GM19025 (cell line): ENCODE measurements around the gene WDR70.
"Not testable (repeated sequence)": the region's sequence is repeated elsewhere in the genome, so short reads cannot be mapped to it uniquely, and the experiment has no call there.

Experiments used
- ATAC-seq: cut with Tn5 transposase; IDR thresholded peaks from one replicate; pipeline ENCODE4 v1.9.1; 2021; ENCODE audit warnings: mild to moderate bottlenecking, low read depth, moderate library complexity; ENCODE audit not compliant: unreplicated experiment

Gene WDR70

DNA sequence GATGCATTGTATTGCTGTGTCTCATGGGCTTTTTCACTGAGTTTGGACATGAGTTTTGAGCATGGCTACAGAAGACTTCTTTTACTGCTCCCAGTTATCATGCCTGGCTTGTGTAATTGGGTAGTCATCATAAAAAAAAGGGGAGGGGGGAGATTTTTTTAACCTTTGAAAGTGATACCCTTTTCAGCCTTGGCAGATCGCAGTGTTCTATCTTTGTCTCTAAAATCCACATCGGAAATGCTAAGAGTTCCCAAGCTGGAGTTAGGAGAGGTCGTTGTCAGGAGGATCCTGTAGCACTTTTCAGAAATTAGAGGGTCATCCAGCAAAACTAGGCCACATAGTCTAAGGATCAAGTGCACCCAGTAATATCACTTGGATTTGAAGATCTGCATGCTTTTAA, 188.4 kb downstream of the WDR70 start:
- no peak for ATAC-seq

DNA sequence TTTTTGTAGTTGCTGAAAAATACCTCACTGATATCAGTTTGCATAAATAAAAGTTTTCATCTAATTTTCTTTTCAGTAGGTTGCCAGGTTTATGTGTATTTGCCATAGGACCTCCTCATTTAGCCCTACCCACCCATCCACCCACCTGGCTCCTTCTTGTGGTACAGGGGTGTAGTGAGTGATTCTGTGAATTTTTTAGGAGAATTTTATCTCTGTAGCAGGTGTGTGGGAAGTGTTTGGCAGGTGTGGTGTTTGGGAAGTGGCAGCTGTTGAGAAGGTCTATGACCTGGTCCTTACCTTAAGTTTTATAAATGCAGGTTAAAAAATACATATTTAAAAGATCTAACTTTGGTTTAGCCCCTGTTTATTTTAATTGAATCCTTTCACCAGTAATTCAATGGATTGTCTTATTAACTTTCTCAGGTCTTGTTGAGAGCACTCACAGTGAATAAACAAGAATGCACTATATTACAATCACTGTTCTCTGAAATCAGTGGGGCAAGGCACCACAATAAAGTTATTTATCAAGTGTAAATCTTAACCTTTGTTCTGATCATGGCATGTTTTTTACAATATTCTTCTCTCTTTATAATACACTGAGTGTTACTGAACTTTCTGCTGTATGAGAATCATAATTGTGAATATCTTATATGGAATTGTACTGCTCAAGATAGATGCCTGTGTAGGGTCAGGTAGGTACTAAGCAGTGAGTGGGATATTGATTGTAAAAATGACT, 189.1 kb downstream of the WDR70 start:
- no peak for ATAC-seq

DNA sequence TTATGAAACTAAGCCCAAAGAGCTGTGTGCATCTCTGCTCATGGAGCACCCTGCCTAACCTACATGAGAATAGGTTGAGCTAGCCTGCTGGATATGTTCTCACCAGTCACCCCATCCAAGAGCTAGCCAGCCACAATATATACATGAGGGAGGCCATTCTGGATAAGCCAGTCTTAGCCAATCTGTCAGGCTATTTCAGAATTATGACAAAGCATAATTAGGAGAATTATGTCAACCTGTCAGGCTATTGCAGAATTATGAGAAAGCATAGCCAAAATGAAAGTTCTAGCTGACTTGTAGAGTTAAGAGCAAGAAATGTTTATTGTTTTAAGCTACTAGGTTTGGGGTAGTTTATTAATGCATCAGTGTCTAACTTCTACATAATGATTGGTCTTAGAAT, 189.8 kb downstream of the WDR70 start:
- ATAC-seq, result no peak

DNA sequence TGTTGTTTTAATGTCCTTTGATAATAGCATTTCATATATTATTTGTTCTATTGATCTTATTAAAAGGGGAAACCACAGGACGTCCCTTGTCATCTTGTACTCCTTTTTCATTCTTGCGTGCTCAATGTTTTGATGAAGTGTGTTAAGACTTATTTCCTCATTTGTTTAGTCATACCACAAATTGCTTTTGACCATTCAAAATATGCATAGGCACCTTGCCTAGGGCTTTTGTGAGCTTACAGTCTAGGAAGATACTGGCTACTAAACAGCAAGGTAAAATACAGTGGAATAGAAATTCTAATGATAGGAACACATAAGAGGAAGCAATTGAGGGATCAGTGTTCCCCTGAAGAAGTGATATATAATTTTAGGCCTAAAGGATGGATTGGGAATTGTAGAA, 190.3 kb downstream of the WDR70 start:
- ATAC-seq, result no peak

DNA sequence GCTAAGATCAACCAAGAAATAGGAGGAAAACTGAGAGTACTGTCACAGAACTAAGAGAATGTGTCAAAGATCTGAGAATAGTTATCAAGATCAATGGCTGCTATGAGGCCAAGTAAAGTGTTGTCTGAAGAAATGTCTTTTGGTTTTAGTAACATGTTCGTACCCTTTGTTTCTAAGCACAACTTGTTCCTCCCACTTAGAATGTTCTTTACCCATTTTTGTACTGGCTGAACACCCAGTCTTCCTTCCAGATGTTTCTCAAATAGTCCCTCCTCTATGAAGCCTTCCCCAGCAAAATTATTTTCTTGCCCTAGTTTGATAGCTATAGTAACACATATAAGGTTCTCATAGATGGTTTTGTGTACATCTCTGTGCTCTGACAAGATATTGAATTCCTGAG, 191.5 kb downstream of the WDR70 start:
- ATAC-seq, result no peak

DNA sequence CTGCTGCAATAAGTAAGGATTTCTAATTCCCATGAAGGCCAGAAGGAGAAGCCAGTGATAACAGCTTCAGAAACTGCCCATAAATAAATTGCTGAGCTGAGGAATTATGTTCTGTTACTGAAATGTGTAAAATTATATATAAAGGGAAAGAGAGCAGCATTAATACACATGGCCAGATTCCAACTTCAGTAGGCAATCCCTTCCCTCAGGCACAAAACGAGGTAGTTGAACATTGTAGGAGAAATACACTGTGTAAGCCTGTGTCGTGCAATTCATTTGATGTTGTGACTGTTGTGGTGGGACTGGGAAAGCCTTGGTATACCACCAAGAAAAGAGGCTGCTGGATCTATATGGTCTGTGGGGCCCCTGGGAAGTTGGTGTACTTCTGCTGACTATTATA, 192.9 kb downstream of the WDR70 start:
- ATAC-seq, result no peak

- ATAC-seq, result no peak
Observed at GRCh38 chr5:37575541-37576489, 196.7 kb downstream of the WDR70 start.

GRCh38 chr5:37576552-37576951, 197.4 kb downstream of the WDR70 start:
- ATAC-seq, result no peak

DNA sequence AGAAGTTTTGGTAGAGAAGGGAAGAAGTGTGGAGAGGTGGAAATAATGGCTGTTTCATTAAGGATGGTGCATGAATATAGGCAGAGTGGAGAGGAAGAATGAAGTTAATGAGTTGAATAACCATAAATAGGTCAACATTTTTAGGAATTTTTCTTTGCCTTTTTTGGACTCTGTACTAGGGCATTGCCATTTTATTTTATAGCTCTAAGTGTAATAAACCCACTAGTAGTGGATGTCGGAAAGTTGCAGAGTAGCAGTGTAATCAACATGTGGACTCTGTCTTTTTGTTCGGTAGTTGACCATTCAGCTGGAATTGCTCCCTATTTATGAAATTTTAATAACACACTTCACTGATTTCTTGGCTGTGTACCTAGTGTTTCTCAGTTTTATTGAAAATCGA, 199.1 kb downstream of the WDR70 start:
- no peak for ATAC-seq

DNA sequence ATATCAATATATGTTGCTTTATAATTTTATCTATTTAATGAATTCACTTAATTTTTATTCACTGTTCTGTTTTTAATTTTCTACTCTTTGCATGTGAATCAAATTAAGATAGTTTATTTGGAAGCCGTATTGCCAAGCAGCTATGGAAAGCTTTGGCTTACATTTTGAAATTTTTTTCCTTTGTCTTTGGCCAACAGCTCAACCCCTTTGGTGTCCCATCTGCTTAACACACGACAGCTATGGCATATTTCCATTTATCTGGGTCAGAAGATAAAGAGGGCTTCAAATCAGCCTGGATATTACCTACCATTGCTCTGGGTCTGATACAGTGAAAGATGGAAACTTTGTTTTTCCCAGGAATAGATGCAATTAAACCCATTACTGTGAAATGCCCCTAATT, 201.0 kb downstream of the WDR70 start:
- no peak for ATAC-seq

GRCh38 chr5:37582202-37582601, 203.1 kb downstream of the WDR70 start:
- ATAC-seq, result no peak

GRCh38 chr5:37593292-37593691, 214.2 kb downstream of the WDR70 start:
- not testable (repeated sequence) for ATAC-seq

GRCh38 chr5:37594864-37595263, 215.7 kb downstream of the WDR70 start:
- ATAC-seq, result not testable (repeated sequence)

- no peak for ATAC-seq
Observed at GRCh38 chr5:37598733-37599132, 219.6 kb downstream of the WDR70 start.

GRCh38 chr5:37601163-37601562, 222.0 kb downstream of the WDR70 start:
- no peak for ATAC-seq

- ATAC-seq, result no peak
Observed at GRCh38 chr5:37603072-37603471, 224.0 kb downstream of the WDR70 start.

DNA sequence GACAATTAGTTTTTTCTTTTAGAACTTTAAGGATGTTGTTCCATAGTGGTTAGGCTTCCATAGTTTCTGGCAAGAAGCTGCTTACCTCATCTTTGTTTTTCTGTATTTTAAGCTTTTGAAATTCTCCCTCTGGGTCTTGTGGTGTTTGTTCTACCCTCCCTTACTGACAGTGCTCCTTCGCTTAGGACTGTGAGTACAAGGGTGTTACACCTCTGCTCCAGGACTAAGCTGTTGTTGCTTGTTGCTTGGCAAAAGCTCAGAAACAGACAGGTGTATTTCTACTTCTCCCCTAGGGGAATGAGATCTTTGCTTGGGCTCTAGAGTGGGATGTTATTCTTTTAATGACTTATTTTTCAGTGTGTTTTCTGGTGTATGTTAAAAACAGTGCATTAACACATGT, 225.2 kb downstream of the WDR70 start:
- no peak for ATAC-seq

GRCh38 chr5:37606148-37606547, 227.0 kb downstream of the WDR70 start:
- ATAC-seq, result no peak

GRCh38 chr5:37606632-37607248, 227.6 kb downstream of the WDR70 start:
- ATAC-seq, result no peak

- no peak for ATAC-seq
Observed at GRCh38 chr5:37615184-37615583, 236.1 kb downstream of the WDR70 start.

GRCh38 chr5:37619353-37619752, 240.2 kb downstream of the WDR70 start:
- ATAC-seq, result no peak
